ENCODE data around the gene GPN1. TPM values are rescaled to one million over a fixed set of nuclear protein-coding genes. Genes with fewer than 3 reads are reported as not detected.

Gene GPN1
- total RNA-seq, 1 experiment from 2014 or later: 48.5 TPM

DNA sequence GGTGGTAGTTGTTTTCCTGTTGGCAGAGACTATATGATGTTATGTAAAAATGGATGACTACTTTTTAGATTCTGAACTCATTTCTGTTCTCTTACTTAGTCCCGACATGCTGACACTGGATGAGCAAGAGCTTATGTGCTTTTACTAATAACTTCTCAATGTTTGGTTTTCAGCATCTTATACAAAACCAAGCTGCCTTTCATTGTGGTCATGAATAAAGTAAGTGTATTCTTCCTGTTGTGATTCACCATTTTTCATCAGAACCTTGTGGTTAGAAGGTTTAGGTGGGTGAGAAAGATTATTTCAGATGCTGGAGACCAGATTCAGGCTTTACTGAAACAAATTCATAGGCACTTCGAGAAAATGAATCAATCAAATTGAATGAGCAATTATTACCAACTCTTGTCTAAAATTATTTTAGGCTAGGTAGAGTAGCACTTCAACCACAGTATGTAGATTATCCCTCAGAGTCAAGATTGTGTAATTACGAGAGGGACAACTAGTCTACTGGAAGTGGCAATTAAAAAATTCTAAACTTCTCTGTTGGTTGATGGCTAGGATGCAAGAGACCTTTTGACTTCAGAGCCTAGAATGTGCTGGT is 9.3 kb downstream of the GPN1 start:
- Histone ChIP-seq H3K4me1 (ENCODE audit: insufficient read depth, low read length) (no peaks in the 10 kb centered on the region), H3K23ac (ENCODE audit: insufficient read length, low read depth, low read length) (no peak overlapping the region), H4K8ac (replicated peaks; ENCODE audit: insufficient read length, low read depth, low read length) (no peak overlapping the region), H3T11ph (ENCODE audit: low read length) (no peak overlapping the region), H3K23me2 (ENCODE audit: insufficient read length, low read depth, low read length, poor library complexity, severe bottlenecking) (no peaks in the 10 kb centered on the region), H3K27me3 (ENCODE audit: insufficient read depth, low read length) (no peaks in the 10 kb centered on the region), H3K18ac (ENCODE audit: insufficient read length, low read depth, low read length) (no peak overlapping the region), H3K14ac (ENCODE audit: insufficient read depth, low read length) (no peak overlapping the region), H3K79me2 (ENCODE audit: insufficient read depth, low read length) (no peaks in the 10 kb centered on the region), H2BK120ac (ENCODE audit: low read depth, low read length, poor library complexity, severe bottlenecking) (no peak overlapping the region), H3K4me2 (ENCODE audit: insufficient read depth, insufficient read length, low read length) (no peak overlapping the region), H3K79me1 (ENCODE audit: insufficient read depth, low read depth, low read length, poor library complexity, severe bottlenecking) (no peaks in the 10 kb centered on the region), H3K4ac (ENCODE audit: low read depth, low read length) (no peak overlapping the region), H2AK5ac (ENCODE audit: insufficient read length, low read length) (no peak overlapping the region), H3K56ac (ENCODE audit: insufficient read length, low read depth, low read length) (no peak overlapping the region), H4K20me1 (ENCODE audit: control insufficient read depth, insufficient read depth, insufficient read length) (no peaks in the 10 kb centered on the region), H2BK12ac (ENCODE audit: insufficient read length, low read depth, low read length) (no peak overlapping the region), H2AFZ (ENCODE audit: low read length) (no peak overlapping the region), H2BK20ac (ENCODE audit: low read depth, low read length, poor library complexity, severe bottlenecking) (no peak overlapping the region), H4K91ac (ENCODE audit: insufficient read length, low read depth, low read length) (no peak overlapping the region), H3K9me3 (ENCODE audit: control insufficient read depth, low read depth, low read length) (no peaks in the 10 kb centered on the region), H2BK5ac (ENCODE audit: insufficient read length, low read length) (no peak overlapping the region), H4K5ac (ENCODE audit: insufficient read length, low read depth, low read length) (no peak overlapping the region), H3K27ac (ENCODE audit: insufficient read length, low read depth, low read length) (no peak overlapping the region), H3K9ac (ENCODE audit: extremely low read depth, insufficient read length, low read length) (no peak overlapping the region), H2BK15ac (ENCODE audit: low read depth, low read length) (no peak overlapping the region)
- no peak for DNase-seq
- WGBS (ENCODE audit: extremely low coverage, insufficient read length, low lambda C conversion rate): no CpG with 5 or more reads among the region's 3 CpGs
- Mint-ChIP-seq H3K4me3 (no peak overlapping the region), H3K36me3 (ENCODE audit: insufficient read depth in 1 of 3, low read depth in 3 of 3) (peaks cover 21 to 70% (median 58%) of the 10 kb centered on the region in 3 experiments), H3K27ac (no peak overlapping the region), H3K9me3 (no peaks in the 10 kb centered on the region), H3K27me3 (ENCODE audit: low read depth) (no peaks in the 10 kb centered on the region), H3K4me1 (no peaks in the 10 kb centered on the region)
- no peak for TF ChIP-seq CTCF (conservative IDR thresholded peaks at IDR 0.05)
